EH (cell line): ENCODE measurements around the gene TSNAXIP1.
A peak's percentile ranks its signal among the peaks of the same experiment; 100 is the strongest.
"Not testable (repeated sequence)": the region's sequence is repeated elsewhere in the genome, so short reads cannot be mapped to it uniquely, and the experiment has no call there.

Source experiments
- DNase-seq: peaks from one replicate; pipeline ENCODE4 v3.0.0-alpha.2; 2015; ENCODE audit warnings: low read depth

TSNAXIP1 gene

DNA sequence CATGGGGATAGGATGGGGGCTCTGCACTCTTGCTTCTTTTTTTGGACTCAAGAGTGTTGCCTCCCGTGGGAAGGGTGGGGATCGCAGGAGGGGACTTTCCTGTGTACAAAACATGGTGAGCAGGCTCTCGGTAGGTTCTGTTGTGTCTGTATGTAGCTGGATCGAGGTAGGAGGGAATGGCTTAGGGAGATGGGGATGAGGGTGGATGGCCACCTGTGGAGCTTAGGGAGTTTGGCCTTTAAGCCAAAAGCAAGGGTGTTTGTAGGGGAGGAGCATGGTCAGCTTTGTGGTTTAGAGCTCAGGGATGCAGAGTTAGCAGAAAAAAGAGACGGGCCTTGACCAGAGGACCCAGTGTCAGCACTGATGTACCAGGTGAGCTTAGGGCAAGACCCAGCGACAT lies 55.2 kb downstream of the TSNAXIP1 start:
- no peak for DNase-seq

GRCh38 chr16:67862623-67863583 lies 56.2 kb downstream of the TSNAXIP1 start:
- DNase-seq = peak; percentile 71

DNA sequence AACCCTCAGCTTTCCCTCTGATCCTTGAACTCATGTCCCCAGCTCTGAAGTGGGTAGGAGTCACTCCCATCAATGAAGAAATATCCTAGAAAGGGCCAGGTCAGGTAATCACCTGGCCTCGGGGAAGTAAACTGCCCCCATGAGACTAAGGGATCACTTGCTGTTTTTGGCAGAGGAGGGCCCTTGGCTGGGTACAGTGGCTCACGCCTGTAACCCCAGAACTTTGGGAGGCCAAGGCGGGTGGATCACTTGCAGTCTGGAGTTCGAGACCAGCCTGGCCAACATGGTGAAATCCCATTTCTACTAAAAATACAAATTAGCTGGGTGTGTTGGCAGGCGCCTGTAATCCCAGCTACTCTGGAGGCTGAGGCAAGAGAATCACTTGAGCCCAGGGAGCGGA lies 57.4 kb downstream of the TSNAXIP1 start:
- DNase-seq = not testable (repeated sequence)

GRCh38 chr16:67864594-67864993 lies 57.9 kb downstream of the TSNAXIP1 start:
- DNase-seq = no peak

DNA sequence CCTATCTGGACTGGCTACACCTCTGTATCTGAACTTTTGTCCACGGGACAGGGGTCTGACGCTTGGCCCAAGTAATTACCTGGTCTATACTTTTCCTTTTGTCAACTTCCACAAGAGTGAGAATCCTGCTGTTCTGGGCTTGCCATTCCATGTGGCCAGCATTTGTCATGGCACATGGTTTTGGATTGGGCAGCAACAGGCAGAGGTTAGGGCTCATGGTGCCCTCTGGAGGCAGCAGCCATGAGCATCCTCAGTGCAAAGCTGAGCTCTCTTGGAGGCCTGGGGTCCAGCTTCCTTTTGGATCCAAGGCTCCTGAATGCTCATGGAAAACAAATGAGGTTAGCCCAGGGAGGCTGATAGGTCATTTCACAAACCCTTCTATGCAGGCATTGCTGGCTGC lies 58.6 kb downstream of the TSNAXIP1 start:
- DNase-seq = peak; percentile 59

- no peak for DNase-seq
These were observed 61.6 kb downstream of the TSNAXIP1 start for GRCh38 chr16:67868290-67868689.

- no peak for DNase-seq
These were observed 63.0 kb downstream of the TSNAXIP1 start for GRCh38 chr16:67869653-67870052.

GRCh38 chr16:67871256-67871655 lies 64.6 kb downstream of the TSNAXIP1 start:
- no peak for DNase-seq

GRCh38 chr16:67872131-67872630 lies 65.5 kb downstream of the TSNAXIP1 start:
- no peak for DNase-seq

DNA sequence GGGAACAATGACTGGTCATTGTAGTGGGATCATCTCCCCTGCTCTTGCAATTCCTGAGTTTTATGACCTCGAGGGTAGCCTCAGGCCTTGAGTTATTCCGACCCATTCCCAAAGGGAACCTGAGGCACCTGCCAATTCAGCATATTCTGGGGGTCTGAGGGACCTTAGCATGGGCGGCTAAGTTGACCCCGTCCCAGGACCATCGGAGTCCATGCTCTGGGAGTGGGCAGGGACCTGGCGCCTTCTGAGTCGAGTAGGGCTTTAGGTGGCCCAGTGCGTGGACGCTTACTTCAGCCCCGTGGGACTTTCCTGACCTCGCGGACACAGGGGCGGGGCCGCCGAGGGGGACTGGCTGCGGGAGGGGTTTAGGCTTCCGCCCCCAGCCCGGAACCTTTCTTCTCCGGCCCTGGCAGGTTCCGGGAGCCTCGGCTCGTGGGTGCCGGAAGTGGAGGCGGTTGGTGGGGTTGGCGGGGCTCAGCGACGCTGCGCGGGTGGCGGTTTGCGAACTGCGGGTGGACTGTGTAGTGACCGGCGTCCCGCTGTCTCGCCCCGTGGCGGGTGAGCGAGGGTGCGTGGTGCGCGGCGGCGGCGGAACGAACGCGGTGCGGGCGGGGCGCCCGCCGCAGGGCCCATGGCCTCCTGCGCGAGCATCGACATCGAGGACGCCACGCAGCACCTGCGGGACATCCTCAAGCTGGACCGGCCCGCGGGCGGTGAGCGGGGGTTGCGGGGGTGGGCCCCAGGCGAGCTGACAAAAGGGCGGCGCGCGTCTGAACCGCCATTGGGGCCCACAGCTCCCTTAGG lies 66.1 kb downstream of the TSNAXIP1 start, which contains the start of gene EDC4:
Gene EDC4, plus strand, starts transcription at position 422 of the 804 bp plus-strand sequence. Its CDS starts 210 bp downstream, at position 632.
- peak; percentile 77 for DNase-seq

DNA sequence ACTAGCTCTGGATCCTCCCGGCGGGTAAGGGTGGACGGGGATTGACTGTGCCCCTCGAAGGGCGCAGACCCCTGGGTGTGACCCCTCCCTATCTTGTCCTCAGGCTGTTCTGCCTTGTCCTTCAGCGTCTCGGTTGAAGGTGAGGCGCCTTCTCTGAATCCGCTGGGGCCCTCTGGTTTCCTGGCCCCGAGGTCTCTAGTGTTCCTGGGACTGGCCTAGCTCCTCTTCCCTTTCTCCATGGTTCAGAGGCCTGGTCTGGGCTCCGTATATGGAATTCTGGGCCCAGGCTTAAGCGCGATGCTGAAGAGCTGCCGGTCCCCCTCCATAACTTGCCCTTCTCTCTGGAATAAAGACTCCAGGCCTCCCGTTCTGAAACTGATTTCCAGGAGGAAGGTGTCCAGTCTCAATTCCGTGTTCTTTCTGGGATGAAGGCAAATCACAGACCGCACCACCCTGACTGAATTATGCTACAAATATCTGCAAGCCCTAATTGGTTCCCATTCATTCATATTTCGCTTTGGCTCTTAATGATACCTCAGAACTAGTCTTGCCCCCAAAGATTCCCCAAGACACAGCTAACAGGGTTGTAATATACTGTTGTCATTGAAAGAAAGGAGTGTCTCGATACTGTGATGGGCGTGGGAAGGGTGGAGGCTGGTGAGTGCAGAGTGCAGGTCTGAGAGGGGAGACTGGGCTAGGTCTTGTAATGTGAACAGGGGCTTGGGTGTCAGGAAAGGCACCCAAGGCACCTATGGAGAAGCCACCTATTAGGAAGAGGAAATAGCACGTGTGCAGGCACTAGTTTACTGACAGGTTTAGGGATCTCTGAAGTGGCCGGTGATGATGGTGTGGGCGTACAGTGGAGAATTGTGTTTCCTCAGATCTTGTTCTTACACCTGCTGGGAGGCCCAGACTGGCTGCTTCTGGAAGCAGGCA lies 67.0 kb downstream of the TSNAXIP1 start:
- peak; percentile 35 for DNase-seq

DNA sequence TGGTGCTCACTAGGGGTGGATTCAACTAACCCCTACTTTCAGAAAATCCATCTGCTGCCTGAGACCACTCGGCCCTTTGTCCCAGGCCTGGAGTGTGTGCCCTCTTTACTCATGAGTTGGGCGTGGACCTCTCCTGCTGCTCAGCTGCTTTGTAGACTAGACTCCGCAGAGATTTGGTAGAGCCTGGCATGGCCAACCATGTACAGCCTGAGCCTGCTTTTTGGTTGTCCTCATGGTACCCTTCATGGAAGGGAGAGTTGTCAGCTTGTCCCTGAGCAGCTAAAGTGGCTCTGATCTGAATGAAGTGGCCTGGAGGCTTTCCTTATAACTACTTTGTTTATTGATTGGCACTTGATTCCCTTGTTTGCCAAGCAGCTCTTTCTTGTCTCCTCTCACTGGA lies 67.7 kb downstream of the TSNAXIP1 start:
- no peak for DNase-seq

DNA sequence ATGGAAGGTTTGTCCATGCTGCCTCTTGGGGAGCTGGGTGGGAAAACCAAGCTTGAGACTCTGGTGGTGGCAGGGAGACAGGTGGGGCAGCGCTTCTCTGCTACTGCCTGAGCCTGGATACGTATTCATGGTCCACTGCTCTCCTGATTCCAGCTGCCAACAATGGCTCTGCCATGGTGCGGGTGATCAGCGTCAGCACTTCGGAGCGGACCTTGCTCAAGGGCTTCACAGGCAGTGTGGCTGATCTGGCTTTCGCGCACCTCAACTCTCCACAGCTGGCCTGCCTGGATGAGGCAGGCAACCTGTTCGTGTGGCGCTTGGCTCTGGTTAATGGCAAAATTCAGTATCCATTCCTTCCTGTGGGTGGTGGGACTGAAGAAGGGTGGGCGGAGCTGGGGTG lies 70.4 kb downstream of the TSNAXIP1 start:
- DNase-seq = no peak
